Osteocyte (in vitro differentiated cells): ENCODE results near the gene PAPSS1. TPM values are rescaled to one million over a fixed set of nuclear protein-coding genes. Genes with fewer than 3 reads are reported as not detected.

Experiments
- DNase-seq: peaks from one replicate; pipeline ENCODE4 v3.0.0; 2021; ENCODE audit warnings: mixed read lengths; ENCODE audit not compliant: unreplicated experiment; ENCODE audit errors: extremely low spot score
- H3K27ac Mint-ChIP-seq: one replicate; pipeline ENCODE4 v1.8.0; 2021; ENCODE audit warnings: mild to moderate bottlenecking, mixed read lengths; ENCODE audit not compliant: unreplicated experiment
- H3K27me3 Mint-ChIP-seq: one replicate; pipeline ENCODE4 v1.8.0; 2021; ENCODE audit warnings: mixed read lengths; ENCODE audit not compliant: unreplicated experiment
- H3K36me3 Mint-ChIP-seq: one replicate; pipeline ENCODE4 v1.8.0; 2021; ENCODE audit warnings: mixed read lengths; ENCODE audit not compliant: unreplicated experiment
- H3K4me1 Mint-ChIP-seq: one replicate; pipeline ENCODE4 v1.8.0; 2021; ENCODE audit warnings: mixed read lengths; ENCODE audit not compliant: unreplicated experiment
- H3K4me3 Mint-ChIP-seq: one replicate; pipeline ENCODE4 v1.8.0; 2021; ENCODE audit warnings: mild to moderate bottlenecking, moderate library complexity, mixed read lengths; ENCODE audit not compliant: unreplicated experiment
- H3K9me3 Mint-ChIP-seq: one replicate; pipeline ENCODE4 v1.8.0; 2021; ENCODE audit warnings: mixed read lengths; ENCODE audit not compliant: unreplicated experiment
- total RNA-seq: library from RNA; stranded (reverse); gene quantifications from 2 replicates; pipeline ENCODE4 v1.2.1, GENCODE V29; 2021
- TF ChIP-seq, protein P1 (sequence below): fragments of 200-600 bp; sonication (generic); IDR thresholded peaks from 2 replicates; pipeline ENCODE4 v1.5.0; 2021; ENCODE audit warnings: antibody characterized with exemption, mild to moderate bottlenecking, moderate library complexity

The PAPSS1 gene
- total RNA-seq, 1 donor from 2014 or later: 82.6 TPM

- H3K9me3 Mint-ChIP-seq: peaks cover 8% of the 10 kb centered on the region
- DNase-seq: no peak
- H3K4me3 Mint-ChIP-seq: no peak overlapping the region
- no peaks in the 10 kb centered on the region for H3K27me3 Mint-ChIP-seq
- peaks cover 50% of the 10 kb centered on the region for H3K4me1 Mint-ChIP-seq
- no peak overlapping the region for H3K27ac Mint-ChIP-seq
- TF ChIP-seq, protein P1, sequence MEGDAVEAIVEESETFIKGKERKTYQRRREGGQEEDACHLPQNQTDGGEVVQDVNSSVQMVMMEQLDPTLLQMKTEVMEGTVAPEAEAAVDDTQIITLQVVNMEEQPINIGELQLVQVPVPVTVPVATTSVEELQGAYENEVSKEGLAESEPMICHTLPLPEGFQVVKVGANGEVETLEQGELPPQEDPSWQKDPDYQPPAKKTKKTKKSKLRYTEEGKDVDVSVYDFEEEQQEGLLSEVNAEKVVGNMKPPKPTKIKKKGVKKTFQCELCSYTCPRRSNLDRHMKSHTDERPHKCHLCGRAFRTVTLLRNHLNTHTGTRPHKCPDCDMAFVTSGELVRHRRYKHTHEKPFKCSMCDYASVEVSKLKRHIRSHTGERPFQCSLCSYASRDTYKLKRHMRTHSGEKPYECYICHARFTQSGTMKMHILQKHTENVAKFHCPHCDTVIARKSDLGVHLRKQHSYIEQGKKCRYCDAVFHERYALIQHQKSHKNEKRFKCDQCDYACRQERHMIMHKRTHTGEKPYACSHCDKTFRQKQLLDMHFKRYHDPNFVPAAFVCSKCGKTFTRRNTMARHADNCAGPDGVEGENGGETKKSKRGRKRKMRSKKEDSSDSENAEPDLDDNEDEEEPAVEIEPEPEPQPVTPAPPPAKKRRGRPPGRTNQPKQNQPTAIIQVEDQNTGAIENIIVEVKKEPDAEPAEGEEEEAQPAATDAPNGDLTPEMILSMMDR: no peak
- no peaks in the 10 kb centered on the region for H3K36me3 Mint-ChIP-seq
Measured at GRCh38 chr4:107575243-107575642, 144.8 kb downstream of the PAPSS1 start.

- Mint-ChIP-seq H3K36me3 (peaks cover 5% of the 10 kb centered on the region), H3K27me3 (no peaks in the 10 kb centered on the region), H3K9me3 (peaks cover 26% of the 10 kb centered on the region), H3K4me3 (no peak overlapping the region), H3K4me1 (peaks cover 32% of the 10 kb centered on the region), H3K27ac (no peak overlapping the region)
- TF ChIP-seq, protein P1: no peak
- no peak for DNase-seq
Measured at GRCh38 chr4:107572281-107572680, 147.8 kb downstream of the PAPSS1 start.

DNA sequence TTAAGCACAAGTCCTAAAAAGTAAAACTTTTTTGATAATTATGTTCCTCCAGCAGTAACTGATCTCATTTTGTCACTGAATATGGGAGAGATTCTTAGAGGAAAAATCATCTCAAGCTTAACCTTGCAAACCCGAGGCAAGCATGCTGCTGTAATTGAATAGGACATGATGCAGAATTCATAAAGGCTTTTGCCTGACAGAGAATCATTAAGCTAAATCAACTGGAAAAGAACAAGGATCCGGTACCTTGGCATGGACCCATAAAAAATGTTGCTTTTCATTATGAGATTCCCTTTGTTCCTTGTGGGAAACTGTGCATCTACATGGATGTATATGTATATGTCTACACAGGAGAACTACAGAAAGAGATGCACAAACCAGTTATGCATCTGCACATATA is 149.1 kb downstream of the PAPSS1 start:
- Mint-ChIP-seq H3K4me1 (peaks cover 32% of the 10 kb centered on the region), H3K27ac (peak overlapping the region; percentile 25), H3K27me3 (no peaks in the 10 kb centered on the region), H3K36me3 (peaks cover 5% of the 10 kb centered on the region), H3K4me3 (no peak overlapping the region), H3K9me3 (peaks cover 33% of the 10 kb centered on the region)
- DNase-seq: no peak
- TF ChIP-seq, protein P1: no peak

DNA sequence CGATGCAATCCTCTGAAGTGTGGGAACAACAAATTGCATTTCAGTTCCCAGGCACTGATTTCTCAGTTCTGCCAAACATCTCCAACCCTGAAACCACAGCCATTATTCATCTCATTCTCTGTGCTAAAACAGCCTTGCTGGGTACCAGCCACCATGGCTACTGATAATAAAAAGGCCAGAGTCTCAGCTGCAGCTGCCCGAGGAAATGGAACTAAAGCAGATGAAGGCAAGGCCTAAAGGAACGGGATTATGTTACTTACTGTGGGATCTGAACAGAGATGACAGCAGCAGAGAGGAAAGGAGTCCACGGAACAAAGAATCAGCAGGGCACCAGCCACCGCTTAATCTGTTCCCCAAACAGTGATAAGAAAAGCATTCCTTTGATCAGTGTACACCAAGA is 155.7 kb downstream of the PAPSS1 start:
- peaks cover 52% of the 10 kb centered on the region for H3K9me3 Mint-ChIP-seq
- peaks cover 20% of the 10 kb centered on the region for H3K4me1 Mint-ChIP-seq
- no peak overlapping the region for H3K27ac Mint-ChIP-seq
- no peak for DNase-seq
- peaks cover 11% of the 10 kb centered on the region for H3K36me3 Mint-ChIP-seq
- H3K27me3 Mint-ChIP-seq: no peaks in the 10 kb centered on the region
- TF ChIP-seq, protein P1: no peak
- no peak overlapping the region for H3K4me3 Mint-ChIP-seq

Other genes starting within 250 kb of the PAPSS1 start
- 15.6 and 17.1 TPM in 2 replicates for gene SGMS2, start 104.7 kb upstream of the PAPSS1 start, total RNA-seq
- 12.5 and 14.0 TPM in 2 replicates for gene CYP2U1, start 211.3 kb upstream of the PAPSS1 start, total RNA-seq